ENCODE data around the gene TMPRSS6. TPM values are rescaled to one million over a fixed set of nuclear protein-coding genes. Genes with fewer than 3 reads are reported as not detected.

The TMPRSS6 gene
- total RNA-seq, 1 experiment from 2014 or later = 0.39 TPM

GRCh38 chr22:37050913-37051312 is 58.6 kb downstream of the TMPRSS6 start:
- no peak overlapping the region for H3K4me3 ChIP-seq (replicated peaks in 1 of 2; ENCODE audit: low read depth in 1 of 2, low read length in 2 of 2)
- no peak overlapping the region for H2AFZ ChIP-seq (ENCODE audit: low read depth, low read length, poor library complexity, severe bottlenecking)
- peak overlapping the region; percentile 86; the same call in 1 of the 2 replicates for H3K4me2 ChIP-seq (ENCODE audit: low read length)
- H3K9me3 ChIP-seq (ENCODE audit: control insufficient read depth in 1 of 2, insufficient read depth in 1 of 2, low read depth in 1 of 2, low read length in 2 of 2) = no peaks in the 10 kb centered on the region
- H3K4me1 ChIP-seq (ENCODE audit: control insufficient read depth in 1 of 2, insufficient read depth in 2 of 2, low read length in 2 of 2) = peaks cover 5 to 11% of the 10 kb centered on the region in 2 experiments; a peak in 2 of 4 replicates
- intact Hi-C loops (cut with micrococcal nuclease) = no loop called here
- no peak overlapping the region for H3K9ac ChIP-seq (ENCODE audit: low read length)
- H3K27me3 ChIP-seq (ENCODE audit: insufficient read depth, low read length) = no peaks in the 10 kb centered on the region
- POLR2A ChIA-PET = no interaction called here
- CTCF ChIA-PET = interaction anchor here (0.7 to 1.7 kb wide), 3 partner anchors 8 to 405 kb away, joined by 3 to 5 read pairs (median 4); no protein-coding TSS in a partner anchor
- no TSS peak for BruUV-seq (replicated peaks)
- H4K20me1 ChIP-seq (ENCODE audit: insufficient read depth) = no peaks in the 10 kb centered on the region
- H3K36me3 ChIP-seq (ENCODE audit: control insufficient read depth in 1 of 2, insufficient read depth in 2 of 2, low read length in 2 of 2) = no peaks in the 10 kb centered on the region
- no peak for TF ChIP-seq RAD21 (IDR thresholded peaks at IDR 0.05; ENCODE audit: low read depth)
- no peak for TF ChIP-seq ELF1 (IDR thresholded peaks at IDR 0.05; ENCODE audit: borderline replicate concordance, low read depth)
- TF ChIP-seq POLR2AphosphoS5 (IDR thresholded peaks at IDR 0.05; ENCODE audit: low read depth, low read length) = no peak
- TF ChIP-seq SP1 (IDR thresholded peaks at IDR 0.05; ENCODE audit: low read depth) = no peak
- no peak for TF ChIP-seq JUND (IDR thresholded peaks at IDR 0.05)
- no peak for TF ChIP-seq POLR2A (IDR thresholded peaks at IDR 0.05; ENCODE audit: borderline replicate concordance, extremely low read depth, insufficient read depth, insufficient read length)
- TF ChIP-seq TCF7L2 (IDR thresholded peaks at IDR 0.05; ENCODE audit: borderline replicate concordance, extremely low read depth, insufficient read depth, insufficient read length) = no peak
- no peak for TF ChIP-seq ZBTB33 (IDR thresholded peaks at IDR 0.05; ENCODE audit: extremely low read depth, insufficient replicate concordance, low read length)
- no peak for TF ChIP-seq SRF (IDR thresholded peaks at IDR 0.05; ENCODE audit: low read depth)
- no peak for TF ChIP-seq CEBPB (IDR thresholded peaks at IDR 0.05; ENCODE audit: low read depth)
- TF ChIP-seq EZH2 (IDR thresholded peaks at IDR 0.05) = no peak
- no peak for TF ChIP-seq CBX3 (IDR thresholded peaks at IDR 0.05; ENCODE audit: low read depth)
- no peak for TF ChIP-seq ZFX (IDR thresholded peaks at IDR 0.05)
- TF ChIP-seq CTCF (IDR thresholded peaks at IDR 0.05 in 2 of 3, conservative IDR thresholded peaks at IDR 0.05 in 1 of 3; ENCODE audit: borderline replicate concordance in 1 of 3, insufficient read depth in 1 of 3, low read depth in 2 of 3, low read length in 2 of 3) = no peak
- no peak for TF ChIP-seq FOSL1 (IDR thresholded peaks at IDR 0.05; ENCODE audit: low read depth)
- TF ChIP-seq SIN3A (IDR thresholded peaks at IDR 0.05; ENCODE audit: low read depth) = no peak
- no peak for TF ChIP-seq EGR1 (IDR thresholded peaks at IDR 0.05; ENCODE audit: low read depth)
- H3K27ac ChIP-seq (ENCODE audit: low read depth, low read length) = no peak overlapping the region
- no peak for DNase-seq (ENCODE audit: low read depth, low spot score)
- no peaks in the 10 kb centered on the region for H3K79me2 ChIP-seq (ENCODE audit: insufficient read depth, low read length)
- no peaks in the 10 kb centered on the region for H3K9me2 ChIP-seq (ENCODE audit: insufficient read depth)
- RAD21 ChIA-PET (ENCODE audit: low non-redundant PET in 1 of 2, low total read pairs in 2 of 2, uncharacterized antibody in 2 of 2, unreplicated experiment in 2 of 2) = no interaction called here
- no peak for ATAC-seq

All from HCT116 (cell line).